Coronary artery (tissue), 2 donors: ENCODE data around the gene CYP3A5.
"Not testable (repeated sequence)": the region's sequence is repeated elsewhere in the genome, so short reads cannot be mapped to it uniquely, and the experiment has no call there.

Experiments used
- DNase-seq: peaks from one replicate; pipeline ENCODE4 v3.0.0-alpha.2; 2017; ENCODE audit warnings: low spot score
- H3K27ac ChIP-seq, 2 donors: fragments of 200-600 bp; sonication (generic); one replicate each; pipeline ENCODE4 v1.5.1; 2016 to 2019
- H3K4me3 ChIP-seq: fragments of 200-600 bp; sonication (generic); 2 replicates; pipeline ENCODE4 v1.5.1; 2016; ENCODE audit warnings: mild to moderate bottlenecking, moderate library complexity
- TF ChIP-seq, protein P1 (sequence below): fragments of 200-600 bp; sonication (generic); IDR thresholded peaks from one replicate; pipeline ENCODE4 v1.5.1; 2019; ENCODE audit warnings: antibody characterized with exemption

Gene CYP3A5

DNA sequence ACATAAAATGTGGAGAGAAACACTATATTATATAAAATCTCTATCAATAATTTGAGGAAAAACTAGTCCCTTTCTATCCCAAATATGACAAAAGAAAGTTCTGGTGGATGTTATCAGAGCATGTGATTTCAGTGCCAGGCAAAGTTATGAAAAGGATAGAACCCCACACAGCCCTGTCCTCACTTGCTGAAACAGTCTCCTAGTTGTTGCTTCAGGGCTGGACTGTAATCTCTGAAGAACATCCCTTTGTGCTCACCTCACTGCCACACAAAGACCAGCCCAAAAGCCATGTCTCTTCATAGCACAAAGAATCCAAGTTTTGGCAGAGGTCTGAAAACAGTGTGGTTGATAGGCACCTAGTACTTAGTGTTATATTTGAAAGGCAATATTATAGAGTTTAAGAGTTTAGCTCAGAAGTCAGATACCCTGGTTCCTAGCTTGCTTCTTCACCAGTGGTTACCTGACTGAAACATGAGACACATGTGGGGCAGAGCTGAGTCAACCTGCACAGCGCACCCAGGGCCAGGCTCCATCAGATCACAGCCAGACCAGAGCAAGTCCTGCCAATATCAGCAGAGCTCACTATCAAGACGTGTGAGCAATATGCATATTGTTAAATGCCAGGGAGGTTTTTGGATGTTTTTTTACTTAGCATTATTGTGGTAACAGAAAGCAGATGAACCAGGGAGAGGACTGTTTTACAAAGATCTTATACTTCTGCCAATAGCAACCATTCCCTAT lies 30.2 kb upstream of the CYP3A5 start:
- TF ChIP-seq, protein P1, sequence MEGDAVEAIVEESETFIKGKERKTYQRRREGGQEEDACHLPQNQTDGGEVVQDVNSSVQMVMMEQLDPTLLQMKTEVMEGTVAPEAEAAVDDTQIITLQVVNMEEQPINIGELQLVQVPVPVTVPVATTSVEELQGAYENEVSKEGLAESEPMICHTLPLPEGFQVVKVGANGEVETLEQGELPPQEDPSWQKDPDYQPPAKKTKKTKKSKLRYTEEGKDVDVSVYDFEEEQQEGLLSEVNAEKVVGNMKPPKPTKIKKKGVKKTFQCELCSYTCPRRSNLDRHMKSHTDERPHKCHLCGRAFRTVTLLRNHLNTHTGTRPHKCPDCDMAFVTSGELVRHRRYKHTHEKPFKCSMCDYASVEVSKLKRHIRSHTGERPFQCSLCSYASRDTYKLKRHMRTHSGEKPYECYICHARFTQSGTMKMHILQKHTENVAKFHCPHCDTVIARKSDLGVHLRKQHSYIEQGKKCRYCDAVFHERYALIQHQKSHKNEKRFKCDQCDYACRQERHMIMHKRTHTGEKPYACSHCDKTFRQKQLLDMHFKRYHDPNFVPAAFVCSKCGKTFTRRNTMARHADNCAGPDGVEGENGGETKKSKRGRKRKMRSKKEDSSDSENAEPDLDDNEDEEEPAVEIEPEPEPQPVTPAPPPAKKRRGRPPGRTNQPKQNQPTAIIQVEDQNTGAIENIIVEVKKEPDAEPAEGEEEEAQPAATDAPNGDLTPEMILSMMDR, result no peak
- no peak for DNase-seq

GRCh38 chr7:99709260-99709659 lies 29.5 kb upstream of the CYP3A5 start:
- H3K4me3 ChIP-seq, result no peak overlapping the region
- DNase-seq, result no peak
- TF ChIP-seq, protein P1, result no peak
- no peak overlapping the region for H3K27ac ChIP-seq

More for the DNA sequence above, 30.2 kb upstream of the CYP3A5 start:
- no peak overlapping the region for H3K4me3 ChIP-seq
- H3K27ac ChIP-seq, result no peak overlapping the region

- TF ChIP-seq, protein P1, result no peak
- H3K4me3 ChIP-seq, result no peak overlapping the region
- H3K27ac ChIP-seq, result no peak overlapping the region
- no peak for DNase-seq
Observed at GRCh38 chr7:99707096-99707495, 27.3 kb upstream of the CYP3A5 start.

- no peak overlapping the region for H3K27ac ChIP-seq
Observed at GRCh38 chr7:99699946-99700345, 20.1 kb upstream of the CYP3A5 start.

DNA sequence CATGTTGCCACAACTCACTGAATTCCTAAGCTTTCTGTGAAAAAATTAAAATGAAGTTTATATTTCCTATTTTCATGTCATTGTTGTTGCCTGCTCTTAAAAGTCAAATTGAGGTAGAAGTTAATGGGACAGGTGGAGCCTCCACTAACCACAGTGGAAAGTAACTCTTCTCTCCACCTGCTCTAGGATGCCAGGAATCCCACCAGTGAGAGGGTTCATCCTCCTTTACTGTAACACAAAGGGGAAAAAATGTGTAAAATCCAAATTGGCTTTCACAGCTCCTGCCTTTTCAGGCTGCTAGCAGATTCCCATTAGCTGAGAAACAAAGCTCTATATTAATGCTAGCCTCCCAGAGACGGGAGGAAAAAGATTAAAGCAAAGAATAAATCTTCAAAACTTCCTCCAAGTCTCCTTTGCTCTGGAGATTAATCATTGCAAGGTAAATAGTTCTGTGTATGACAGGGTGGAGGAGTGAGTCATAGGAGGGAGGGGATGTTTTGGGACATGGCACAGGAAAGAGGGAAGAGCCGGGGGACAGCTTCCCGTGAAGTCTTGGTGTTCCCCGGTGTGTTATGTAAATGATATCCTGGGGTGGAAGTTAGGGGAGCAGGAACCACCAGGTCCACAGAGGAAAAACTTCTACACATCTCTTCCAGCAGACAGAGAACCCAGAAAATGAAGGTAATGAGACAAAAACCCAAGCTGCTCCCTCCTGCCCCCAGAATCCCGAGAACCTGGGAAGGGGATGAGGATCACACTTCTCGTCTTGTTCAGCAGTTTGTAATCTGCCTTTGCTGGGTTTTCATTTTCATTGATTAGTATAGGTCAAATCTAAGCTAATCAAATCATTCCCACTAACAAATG lies 19.3 kb upstream of the CYP3A5 start:
- not testable (repeated sequence) for H3K27ac ChIP-seq, DNase-seq, H3K4me3 ChIP-seq

More at GRCh38 chr7:99699946-99700345, 20.1 kb upstream of the CYP3A5 start:
- TF ChIP-seq, protein P1, result no peak
- DNase-seq, result no peak
- H3K4me3 ChIP-seq, result no peak overlapping the region

- H3K4me3 ChIP-seq, result no peak overlapping the region
- DNase-seq, result no peak
- no peak overlapping the region for H3K27ac ChIP-seq
- TF ChIP-seq, protein P1, result no peak
Observed at GRCh38 chr7:99694912-99695304, 15.1 kb upstream of the CYP3A5 start.

DNA sequence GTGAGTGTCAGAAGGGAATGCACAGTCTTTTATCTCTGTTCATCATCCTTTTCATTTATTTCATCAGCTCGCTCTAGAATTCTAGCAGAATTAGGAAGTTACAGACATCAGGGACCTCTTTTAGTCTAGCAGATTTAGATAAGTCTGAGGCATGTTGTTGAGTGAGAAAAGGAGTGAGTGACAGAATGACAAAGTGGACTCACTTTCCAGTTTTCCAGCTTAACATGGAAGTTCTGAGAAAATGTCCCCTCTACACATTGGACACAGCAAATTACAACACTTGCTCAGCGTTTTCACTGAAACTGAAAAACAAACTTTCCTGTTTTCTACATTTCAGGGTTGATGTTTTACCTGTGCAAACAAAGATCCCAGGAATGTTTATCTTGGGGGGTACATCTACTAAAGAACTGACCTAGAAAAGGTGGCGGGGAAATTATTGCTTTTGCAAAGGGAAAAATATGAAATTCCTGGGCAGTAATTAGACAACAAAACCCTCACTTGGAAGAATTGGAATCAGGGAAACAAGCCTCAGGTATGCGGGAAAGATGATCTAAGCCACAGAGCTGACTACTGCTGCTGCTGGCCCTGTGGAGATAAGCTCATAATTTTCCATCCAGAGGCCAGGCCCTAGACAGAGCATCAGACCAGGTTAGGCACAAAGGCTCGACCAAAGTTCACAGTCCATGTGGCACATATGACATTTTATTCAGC lies 14.6 kb upstream of the CYP3A5 start:
- no peak for DNase-seq
- H3K4me3 ChIP-seq, result no peak overlapping the region

More for the DNA sequence above, 14.6 kb upstream of the CYP3A5 start:
- no peak overlapping the region for H3K27ac ChIP-seq
- TF ChIP-seq, protein P1, result no peak
